H9 (cell line): Measurements from ENCODE around the gene MYO7A. TPM values are rescaled to one million over a fixed set of nuclear protein-coding genes. Genes with fewer than 3 reads are reported as not detected.

Experiments used
- DNase-seq: peaks from one replicate; pipeline ENCODE4 v3.0.0-alpha.2; 2017
- H2AFZ ChIP-seq: one replicate; pipeline ENCODE4 v1.6.1; 2013; ENCODE audit warnings: mild to moderate bottlenecking, low read length, control low read depth, moderate library complexity
- H2AK5ac ChIP-seq: 2 replicates; pipeline ENCODE4 v1.6.1; 2013; ENCODE audit warnings: low read length, control low read depth, mixed read lengths; ENCODE audit not compliant: insufficient read length
- H2BK120ac ChIP-seq: one replicate; pipeline ENCODE4 v1.6.1; 2013; ENCODE audit warnings: low read depth, mild to moderate bottlenecking, low read length, control low read depth, inconsistent platforms; ENCODE audit not compliant: poor library complexity, severe bottlenecking
- H2BK12ac ChIP-seq: 2 replicates; pipeline ENCODE4 v1.6.1; 2013; ENCODE audit warnings: low read length, control low read depth, mixed read lengths, low read depth; ENCODE audit not compliant: insufficient read length
- H2BK15ac ChIP-seq: 2 replicates; pipeline ENCODE4 v1.6.1; 2013; ENCODE audit warnings: low read depth, low read length, control low read depth
- H2BK20ac ChIP-seq: one replicate; pipeline ENCODE4 v1.6.1; 2013; ENCODE audit warnings: low read depth, mild to moderate bottlenecking, low read length, control low read depth, inconsistent platforms; ENCODE audit not compliant: poor library complexity, severe bottlenecking
- H2BK5ac ChIP-seq: 2 replicates; pipeline ENCODE4 v1.6.1; 2013; ENCODE audit warnings: low read length, control low read depth, mixed read lengths; ENCODE audit not compliant: insufficient read length
- H3K14ac ChIP-seq: 2 replicates; pipeline ENCODE4 v1.6.1; 2013; ENCODE audit warnings: low read length, control low read depth; ENCODE audit not compliant: insufficient read depth
- H3K18ac ChIP-seq: 2 replicates; pipeline ENCODE4 v1.6.1; 2013; ENCODE audit warnings: low read depth, mild to moderate bottlenecking, mixed read lengths, low read length, control low read depth; ENCODE audit not compliant: insufficient read length
- H3K23ac ChIP-seq: 2 replicates; pipeline ENCODE4 v1.6.1; 2013; ENCODE audit warnings: low read length, control low read depth, mixed read lengths, low read depth; ENCODE audit not compliant: insufficient read length
- H3K23me2 ChIP-seq: 2 replicates; pipeline ENCODE4 v1.6.1; 2013; ENCODE audit warnings: low read depth, mild to moderate bottlenecking, mixed read lengths, low read length, control low read depth; ENCODE audit not compliant: insufficient read length, poor library complexity, severe bottlenecking
- H3K27ac ChIP-seq: 2 replicates; pipeline ENCODE4 v1.5.1; 2013; ENCODE audit warnings: low read length, control low read depth, mixed read lengths, low read depth; ENCODE audit not compliant: insufficient read length
- H3K27me3 ChIP-seq: 2 replicates; pipeline ENCODE4 v1.6.1; 2013; ENCODE audit warnings: low read length, control low read depth, inconsistent platforms; ENCODE audit not compliant: insufficient read depth
- H3K4ac ChIP-seq: 2 replicates; pipeline ENCODE4 v1.6.1; 2013; ENCODE audit warnings: low read depth, mild to moderate bottlenecking, control low read depth, inconsistent platforms, low read length, moderate library complexity
- H3K4me1 ChIP-seq: 2 replicates; pipeline ENCODE4 v1.6.1; 2013; ENCODE audit warnings: low read length, control low read depth, inconsistent platforms; ENCODE audit not compliant: insufficient read depth
- H3K4me2 ChIP-seq: 2 replicates; pipeline ENCODE4 v1.6.1; 2013; ENCODE audit warnings: low read length, control low read depth, mixed read lengths; ENCODE audit not compliant: insufficient read length, insufficient read depth
- H3K56ac ChIP-seq: 2 replicates; pipeline ENCODE4 v1.6.1; 2013; ENCODE audit warnings: low read depth, mild to moderate bottlenecking, mixed read lengths, low read length, control low read depth; ENCODE audit not compliant: insufficient read length
- H3K79me1 ChIP-seq: 2 replicates; pipeline ENCODE4 v1.6.1; 2013; ENCODE audit warnings: low read depth, mild to moderate bottlenecking, moderate library complexity, low read length, control low read depth, inconsistent platforms; ENCODE audit not compliant: insufficient read depth, poor library complexity, severe bottlenecking
- H3K79me2 ChIP-seq: 2 replicates; pipeline ENCODE4 v1.6.1; 2013; ENCODE audit warnings: low read length, control low read depth, inconsistent platforms; ENCODE audit not compliant: insufficient read depth
- H3K9ac ChIP-seq: 2 replicates; pipeline ENCODE4 v1.6.1; 2013; ENCODE audit warnings: low read length, control low read depth, mixed read lengths; ENCODE audit not compliant: insufficient read length; ENCODE audit errors: extremely low read depth
- H3K9me3 ChIP-seq: one replicate; pipeline ENCODE4 v1.6.1; 2013; ENCODE audit warnings: low read depth, low read length, inconsistent platforms; ENCODE audit not compliant: control insufficient read depth
- H3T11ph ChIP-seq: one replicate; pipeline ENCODE4 v1.6.1; 2013; ENCODE audit warnings: mild to moderate bottlenecking, low read length, control low read depth, inconsistent platforms
- H4K20me1 ChIP-seq: one replicate; pipeline ENCODE4 v1.6.1; 2013; ENCODE audit not compliant: control insufficient read depth, insufficient read length, insufficient read depth
- H4K5ac ChIP-seq: 2 replicates; pipeline ENCODE4 v1.6.1; 2013; ENCODE audit warnings: low read depth, mild to moderate bottlenecking, mixed read lengths, low read length, control low read depth; ENCODE audit not compliant: insufficient read length
- H4K8ac ChIP-seq: replicated peaks from 2 replicates; pipeline ENCODE4 v1.6.1; 2013; ENCODE audit warnings: low read length, control low read depth, mixed read lengths, low read depth; ENCODE audit not compliant: insufficient read length
- H4K91ac ChIP-seq: 2 replicates; pipeline ENCODE4 v1.6.1; 2013; ENCODE audit warnings: low read depth, mild to moderate bottlenecking, moderate library complexity, mixed read lengths, low read length, control low read depth; ENCODE audit not compliant: insufficient read length
- H3K27ac Mint-ChIP-seq, 3 experiments: 2 replicates in 2 of 3; 3 replicates in 1 of 3; pipeline ENCODE4 v1.8.0; 2020 to 2021; ENCODE audit warnings: mixed read lengths in 3 of 3, mild to moderate bottlenecking in 1 of 3, moderate library complexity in 1 of 3
- H3K27me3 Mint-ChIP-seq: 2 replicates; pipeline ENCODE4 v1.8.0; 2021; ENCODE audit warnings: low read depth, mild to moderate bottlenecking, moderate library complexity, mixed read lengths
- H3K36me3 Mint-ChIP-seq, 3 experiments: 2 replicates in 2 of 3; 3 replicates in 1 of 3; pipeline ENCODE4 v1.8.0; 2020 to 2021; ENCODE audit warnings: low read depth in 3 of 3, mixed read lengths in 3 of 3; ENCODE audit not compliant: insufficient read depth in 1 of 3
- H3K4me1 Mint-ChIP-seq, 2 experiments: 2 replicates each; pipeline ENCODE4 v1.8.0; 2020; ENCODE audit warnings: mixed read lengths in 2 of 2
- H3K4me3 Mint-ChIP-seq, 2 experiments: 2 replicates in 1 of 2; 3 replicates in 1 of 2; pipeline ENCODE4 v1.8.0; 2020 to 2021; ENCODE audit warnings: mild to moderate bottlenecking in 2 of 2, mixed read lengths in 2 of 2, moderate library complexity in 1 of 2
- H3K9me3 Mint-ChIP-seq, 2 experiments: 2 replicates in 1 of 2; 3 replicates in 1 of 2; pipeline ENCODE4 v1.8.0; 2020; ENCODE audit warnings: mild to moderate bottlenecking in 2 of 2, mixed read lengths in 2 of 2, moderate library complexity in 1 of 2
- WGBS: extraction: QIAGEN DNeasy Blood & Tissue Kit; methylation state at CpG from one replicate; pipeline ENCODE4 v1.1.7; 2013; ENCODE audit warnings: missing lambda C conversion rate, low lambda C conversion rate, mixed read lengths; ENCODE audit not compliant: insufficient read length; ENCODE audit errors: extremely low coverage; 5-methylcytosine and 5-hydroxymethylcytosine counted together
- total RNA-seq: library from RNA; stranded (reverse); gene quantifications from 2 replicates; pipeline ENCODE4 v1.2.1, GENCODE V29; 2021
- TF ChIP-seq, protein P1 (sequence below): fragments of 200-600 bp; sonication (generic); conservative IDR thresholded peaks from 3 replicates; pipeline ENCODE4 v1.8.0; 2021; ENCODE audit warnings: antibody characterized with exemption, mild to moderate bottlenecking

Gene MYO7A
- total RNA-seq, 1 experiment from 2014 or later, result 1.6 TPM

DNA sequence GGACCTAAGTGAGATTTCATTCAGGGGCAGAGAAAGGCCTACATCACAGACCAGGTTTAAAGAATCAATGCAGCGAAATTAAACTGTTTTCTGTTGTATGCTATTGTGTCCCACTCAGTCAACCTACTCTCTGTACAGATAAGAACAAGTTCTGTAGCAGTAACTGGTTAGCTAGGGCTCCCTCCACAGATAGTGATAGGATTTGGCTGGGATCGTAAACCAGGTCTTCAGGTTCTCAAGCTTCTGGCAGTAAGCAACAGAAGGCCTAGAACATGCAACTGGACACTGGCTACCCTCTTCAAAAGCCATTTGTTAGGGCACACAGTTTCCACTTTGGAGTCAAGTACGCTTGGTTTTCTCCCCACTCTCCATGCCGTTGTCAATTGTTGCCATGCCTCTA lies 104.2 kb downstream of the MYO7A start:
- H3K4ac ChIP-seq, result no peak overlapping the region
- TF ChIP-seq, protein P1, sequence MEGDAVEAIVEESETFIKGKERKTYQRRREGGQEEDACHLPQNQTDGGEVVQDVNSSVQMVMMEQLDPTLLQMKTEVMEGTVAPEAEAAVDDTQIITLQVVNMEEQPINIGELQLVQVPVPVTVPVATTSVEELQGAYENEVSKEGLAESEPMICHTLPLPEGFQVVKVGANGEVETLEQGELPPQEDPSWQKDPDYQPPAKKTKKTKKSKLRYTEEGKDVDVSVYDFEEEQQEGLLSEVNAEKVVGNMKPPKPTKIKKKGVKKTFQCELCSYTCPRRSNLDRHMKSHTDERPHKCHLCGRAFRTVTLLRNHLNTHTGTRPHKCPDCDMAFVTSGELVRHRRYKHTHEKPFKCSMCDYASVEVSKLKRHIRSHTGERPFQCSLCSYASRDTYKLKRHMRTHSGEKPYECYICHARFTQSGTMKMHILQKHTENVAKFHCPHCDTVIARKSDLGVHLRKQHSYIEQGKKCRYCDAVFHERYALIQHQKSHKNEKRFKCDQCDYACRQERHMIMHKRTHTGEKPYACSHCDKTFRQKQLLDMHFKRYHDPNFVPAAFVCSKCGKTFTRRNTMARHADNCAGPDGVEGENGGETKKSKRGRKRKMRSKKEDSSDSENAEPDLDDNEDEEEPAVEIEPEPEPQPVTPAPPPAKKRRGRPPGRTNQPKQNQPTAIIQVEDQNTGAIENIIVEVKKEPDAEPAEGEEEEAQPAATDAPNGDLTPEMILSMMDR, result no peak
- no peaks in the 10 kb centered on the region for H3K9me3 ChIP-seq
- no peaks in the 10 kb centered on the region for H3K79me2 ChIP-seq
- no peak overlapping the region for H3K14ac ChIP-seq
- H2BK12ac ChIP-seq, result no peak overlapping the region
- H3K9me3 Mint-ChIP-seq, result no peaks in the 10 kb centered on the region
- H4K8ac ChIP-seq, result no peak overlapping the region
- no peak overlapping the region for H3K4me2 ChIP-seq
- H3K27me3 Mint-ChIP-seq, result no peaks in the 10 kb centered on the region
- no peaks in the 10 kb centered on the region for H3K79me1 ChIP-seq
- H3T11ph ChIP-seq, result no peak overlapping the region
- no peak overlapping the region for H2BK20ac ChIP-seq
- no peak overlapping the region for H3K27ac Mint-ChIP-seq
- no peaks in the 10 kb centered on the region for H3K4me1 ChIP-seq
- no peak overlapping the region for H2BK120ac ChIP-seq
- H2AFZ ChIP-seq, result no peak overlapping the region
- H4K91ac ChIP-seq, result no peak overlapping the region
- H3K23ac ChIP-seq, result no peak overlapping the region
- H3K56ac ChIP-seq, result no peak overlapping the region
- H4K5ac ChIP-seq, result no peak overlapping the region
- no peaks in the 10 kb centered on the region for H3K4me1 Mint-ChIP-seq
- no peak overlapping the region for H3K9ac ChIP-seq
- WGBS, result no CpG with 5 or more reads among the region's 4 CpGs
- no peak overlapping the region for H3K27ac ChIP-seq
- H4K20me1 ChIP-seq, result no peaks in the 10 kb centered on the region
- no peaks in the 10 kb centered on the region for H3K36me3 Mint-ChIP-seq
- no peaks in the 10 kb centered on the region for H3K23me2 ChIP-seq
- H3K4me3 Mint-ChIP-seq, result no peak overlapping the region
- H2AK5ac ChIP-seq, result no peak overlapping the region
- no peaks in the 10 kb centered on the region for H3K27me3 ChIP-seq
- H3K18ac ChIP-seq, result no peak overlapping the region
- H2BK15ac ChIP-seq, result no peak overlapping the region
- H2BK5ac ChIP-seq, result no peak overlapping the region
- DNase-seq, result no peak
